Measurements from ENCODE around the gene ZDHHC13.

DNA sequence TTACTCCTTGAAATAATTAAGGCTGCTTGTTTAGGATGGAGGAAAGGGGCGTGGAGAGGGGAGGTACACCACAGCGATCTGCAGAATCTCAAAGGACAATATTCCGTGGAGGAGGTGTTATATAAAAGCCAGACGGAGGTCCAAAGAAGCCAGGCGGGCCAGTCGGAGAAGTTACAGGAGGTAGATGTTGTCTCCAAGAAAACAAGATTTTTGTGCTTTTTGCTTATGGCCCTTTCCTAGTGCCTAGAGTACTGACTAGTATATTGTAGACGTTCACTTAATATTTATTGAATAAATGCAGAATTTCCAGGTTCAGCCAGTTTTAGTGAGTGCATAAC is 761 bp downstream of the ZDHHC13 start:
- TF ChIP-seq POLR2A (IDR thresholded peaks at IDR 0.05) = no peak
- TF ChIP-seq, protein P1, sequence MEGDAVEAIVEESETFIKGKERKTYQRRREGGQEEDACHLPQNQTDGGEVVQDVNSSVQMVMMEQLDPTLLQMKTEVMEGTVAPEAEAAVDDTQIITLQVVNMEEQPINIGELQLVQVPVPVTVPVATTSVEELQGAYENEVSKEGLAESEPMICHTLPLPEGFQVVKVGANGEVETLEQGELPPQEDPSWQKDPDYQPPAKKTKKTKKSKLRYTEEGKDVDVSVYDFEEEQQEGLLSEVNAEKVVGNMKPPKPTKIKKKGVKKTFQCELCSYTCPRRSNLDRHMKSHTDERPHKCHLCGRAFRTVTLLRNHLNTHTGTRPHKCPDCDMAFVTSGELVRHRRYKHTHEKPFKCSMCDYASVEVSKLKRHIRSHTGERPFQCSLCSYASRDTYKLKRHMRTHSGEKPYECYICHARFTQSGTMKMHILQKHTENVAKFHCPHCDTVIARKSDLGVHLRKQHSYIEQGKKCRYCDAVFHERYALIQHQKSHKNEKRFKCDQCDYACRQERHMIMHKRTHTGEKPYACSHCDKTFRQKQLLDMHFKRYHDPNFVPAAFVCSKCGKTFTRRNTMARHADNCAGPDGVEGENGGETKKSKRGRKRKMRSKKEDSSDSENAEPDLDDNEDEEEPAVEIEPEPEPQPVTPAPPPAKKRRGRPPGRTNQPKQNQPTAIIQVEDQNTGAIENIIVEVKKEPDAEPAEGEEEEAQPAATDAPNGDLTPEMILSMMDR (IDR thresholded peaks at IDR 0.05) = no peak

Measured in testis (tissue), 2 donors.